GM19025 (cell line): ENCODE results near the gene PURA.

Experiments used
- ATAC-seq: cut with Tn5 transposase; IDR thresholded peaks from one replicate; pipeline ENCODE4 v1.9.1; 2021; ENCODE audit warnings: mild to moderate bottlenecking, low read depth, moderate library complexity; ENCODE audit not compliant: unreplicated experiment

The PURA gene

DNA sequence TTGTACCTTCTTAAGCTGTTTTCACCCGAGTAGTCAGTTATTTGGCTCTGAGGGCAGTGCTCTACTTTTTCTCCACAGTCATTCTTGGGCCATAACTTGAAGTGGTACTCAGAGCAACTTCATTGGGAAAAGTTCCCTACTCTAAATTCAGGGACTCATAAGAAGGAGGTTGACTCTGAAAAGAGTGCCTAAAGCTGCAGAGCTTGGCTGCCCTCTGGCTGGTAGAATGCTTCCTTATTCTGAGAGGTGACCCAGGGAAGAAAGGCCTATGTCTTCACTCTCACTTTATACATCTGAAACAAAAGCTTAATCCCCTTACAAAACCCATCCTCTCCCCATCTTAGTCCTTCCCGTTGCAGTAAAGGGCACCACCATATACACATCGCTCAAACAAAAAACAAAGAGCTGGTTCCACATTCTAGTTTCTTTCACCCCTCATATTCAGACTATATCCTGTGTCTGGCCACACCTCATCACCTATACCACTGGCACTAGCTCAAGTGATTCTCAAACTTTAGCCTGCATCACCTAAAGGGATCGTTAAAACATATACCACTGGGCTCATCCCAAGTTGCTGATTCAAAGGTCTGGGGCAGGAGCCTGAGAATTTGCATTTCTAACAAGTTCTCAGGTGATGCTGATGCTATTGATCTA, 19.7 kb downstream of the PURA start:
- no peak for ATAC-seq

DNA sequence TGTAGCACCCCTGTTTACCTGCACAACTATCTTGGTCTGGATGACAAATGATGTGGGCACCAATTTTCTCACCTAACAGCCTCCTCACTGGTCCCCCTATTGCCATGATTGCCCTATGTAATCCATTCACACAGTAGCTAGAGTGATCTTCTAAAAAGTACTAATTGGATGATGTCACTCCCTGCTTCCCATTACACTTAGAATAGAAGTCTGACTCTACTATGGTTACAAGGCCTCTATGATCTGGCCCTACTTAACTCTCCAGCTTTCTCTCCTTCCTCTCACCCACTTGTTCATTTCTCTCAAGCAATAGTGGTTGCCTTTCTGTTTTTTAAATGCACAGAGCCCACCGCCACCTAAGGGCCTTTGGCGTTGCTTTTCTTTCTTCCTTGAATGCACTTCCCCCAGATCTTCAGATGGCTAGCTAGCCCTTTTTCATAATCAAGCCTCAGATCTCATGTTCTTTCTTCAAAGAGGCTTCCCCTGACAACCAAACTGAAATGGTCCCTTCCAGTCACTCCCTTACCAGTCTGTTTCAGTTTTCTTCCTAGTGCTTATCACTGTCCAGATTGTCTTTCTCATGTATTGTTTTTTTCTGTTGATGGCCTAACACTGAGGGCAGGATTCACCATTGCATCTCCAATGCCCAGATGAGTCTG, 20.5 kb downstream of the PURA start:
- no peak for ATAC-seq

DNA sequence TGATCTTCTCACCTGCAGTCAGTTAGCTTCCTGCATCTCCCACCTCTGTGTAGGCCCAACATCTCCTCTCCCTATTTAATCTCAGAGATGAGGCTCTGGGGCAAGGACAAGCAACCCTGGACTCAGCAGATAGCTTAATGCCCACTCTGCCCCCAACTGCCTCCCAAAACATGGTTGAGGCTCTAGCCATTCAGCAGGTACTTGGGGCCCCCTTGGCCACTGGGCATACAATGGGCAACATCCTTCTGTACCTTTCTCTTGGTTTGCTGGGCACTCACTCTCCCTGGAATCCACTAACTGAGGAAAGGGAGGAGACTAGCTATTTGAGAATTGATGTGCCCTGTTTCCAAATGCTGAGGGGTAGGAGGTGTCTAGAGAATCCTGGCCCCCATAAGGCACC, 21.2 kb downstream of the PURA start:
- no peak for ATAC-seq

GRCh38 chr5:140136624-140137023, 22.7 kb downstream of the PURA start:
- ATAC-seq: no peak

DNA sequence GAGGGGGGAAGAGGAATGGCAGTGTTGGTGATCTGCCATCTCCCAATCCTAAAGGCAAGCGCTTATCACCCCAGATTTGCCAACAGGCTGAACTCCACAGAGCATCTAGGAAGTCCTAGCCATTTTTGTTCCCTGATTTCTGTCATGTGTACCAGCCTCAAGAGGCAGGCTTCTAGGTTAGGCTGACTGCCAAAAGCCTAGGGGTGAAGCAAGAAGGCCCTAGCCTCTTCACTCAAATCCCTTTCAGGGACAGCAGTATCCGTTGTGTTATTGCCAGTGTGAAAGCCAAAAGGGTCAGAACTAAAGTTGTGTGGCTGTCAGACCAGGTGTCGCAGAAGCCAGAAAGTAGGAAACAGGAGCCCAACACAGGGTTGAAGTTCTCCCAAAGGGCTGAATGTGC, 26.5 kb downstream of the PURA start:
- no peak for ATAC-seq

- ATAC-seq: no peak
Measured at GRCh38 chr5:140141241-140141640, 27.3 kb downstream of the PURA start.

DNA sequence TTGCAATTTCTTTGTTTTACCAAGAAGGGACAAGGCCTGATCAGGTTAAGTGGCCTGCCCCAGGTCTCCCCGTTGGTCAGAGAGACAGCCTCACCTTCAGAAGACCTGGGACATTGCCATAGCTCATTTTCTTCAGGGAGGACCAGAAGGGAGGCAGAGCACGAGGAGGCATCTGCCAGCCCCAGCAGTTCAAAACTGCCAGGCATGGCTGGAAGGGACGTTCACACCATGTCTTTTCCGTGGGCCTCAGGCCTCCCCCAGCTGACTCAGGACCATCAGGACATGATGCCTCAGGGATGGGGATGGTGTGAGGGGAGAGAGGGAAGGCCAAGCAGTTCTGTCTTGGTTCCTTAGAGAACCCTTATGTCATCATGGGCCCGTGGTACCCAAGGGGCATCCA, 28.3 kb downstream of the PURA start:
- ATAC-seq: no peak

DNA sequence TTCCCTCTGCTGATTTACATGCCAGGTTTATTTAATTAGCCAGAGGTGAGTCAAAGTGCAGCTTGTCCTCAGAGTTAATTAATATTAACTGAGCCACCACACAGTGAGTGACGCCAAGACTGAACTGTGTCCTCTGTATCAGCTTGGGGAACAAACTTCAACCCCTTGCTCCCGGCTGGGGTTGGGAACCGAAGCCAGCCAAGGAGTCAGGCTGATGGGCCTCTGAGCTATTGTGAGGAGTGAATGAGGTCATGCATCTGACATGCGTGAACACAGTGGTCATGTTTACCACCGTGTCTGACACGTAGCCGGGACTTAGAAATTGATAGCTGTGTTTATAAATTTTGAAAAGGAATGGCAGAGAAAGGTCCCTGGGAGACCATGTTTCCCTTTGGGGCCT, 28.9 kb downstream of the PURA start:
- ATAC-seq: no peak

GRCh38 chr5:140143521-140144258, 29.8 kb downstream of the PURA start:
- no peak for ATAC-seq

GRCh38 chr5:140145256-140145655, 31.3 kb downstream of the PURA start:
- ATAC-seq: no peak

- ATAC-seq: no peak
Measured at GRCh38 chr5:140145818-140146522, 32.1 kb downstream of the PURA start.

GRCh38 chr5:140146523-140146842, 32.6 kb downstream of the PURA start:
- ATAC-seq: no peak

- no peak for ATAC-seq
Measured at GRCh38 chr5:140147460-140147859, 33.6 kb downstream of the PURA start.

- ATAC-seq: no peak
Measured at GRCh38 chr5:140148508-140148907, 34.6 kb downstream of the PURA start.

DNA sequence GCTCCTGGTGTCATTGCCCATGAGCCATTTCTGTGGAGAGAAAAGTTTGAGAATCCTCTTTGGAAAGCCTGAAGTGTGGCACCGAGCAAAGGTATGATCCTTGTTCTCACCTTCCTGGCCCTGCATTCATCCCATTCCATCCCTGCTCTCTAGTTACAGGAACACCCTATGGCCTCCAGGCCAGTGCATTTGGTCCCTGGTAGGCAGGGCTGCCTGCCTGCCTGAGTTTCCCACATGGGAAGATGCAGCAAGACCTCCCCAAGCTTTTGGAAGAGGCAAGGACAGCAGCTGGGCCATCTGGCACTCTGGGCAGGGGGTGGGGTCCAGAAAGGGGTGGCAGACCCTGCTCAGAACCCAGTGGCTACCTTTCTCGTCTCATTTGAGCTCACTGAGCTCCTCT, 36.3 kb downstream of the PURA start:
- ATAC-seq: no peak

DNA sequence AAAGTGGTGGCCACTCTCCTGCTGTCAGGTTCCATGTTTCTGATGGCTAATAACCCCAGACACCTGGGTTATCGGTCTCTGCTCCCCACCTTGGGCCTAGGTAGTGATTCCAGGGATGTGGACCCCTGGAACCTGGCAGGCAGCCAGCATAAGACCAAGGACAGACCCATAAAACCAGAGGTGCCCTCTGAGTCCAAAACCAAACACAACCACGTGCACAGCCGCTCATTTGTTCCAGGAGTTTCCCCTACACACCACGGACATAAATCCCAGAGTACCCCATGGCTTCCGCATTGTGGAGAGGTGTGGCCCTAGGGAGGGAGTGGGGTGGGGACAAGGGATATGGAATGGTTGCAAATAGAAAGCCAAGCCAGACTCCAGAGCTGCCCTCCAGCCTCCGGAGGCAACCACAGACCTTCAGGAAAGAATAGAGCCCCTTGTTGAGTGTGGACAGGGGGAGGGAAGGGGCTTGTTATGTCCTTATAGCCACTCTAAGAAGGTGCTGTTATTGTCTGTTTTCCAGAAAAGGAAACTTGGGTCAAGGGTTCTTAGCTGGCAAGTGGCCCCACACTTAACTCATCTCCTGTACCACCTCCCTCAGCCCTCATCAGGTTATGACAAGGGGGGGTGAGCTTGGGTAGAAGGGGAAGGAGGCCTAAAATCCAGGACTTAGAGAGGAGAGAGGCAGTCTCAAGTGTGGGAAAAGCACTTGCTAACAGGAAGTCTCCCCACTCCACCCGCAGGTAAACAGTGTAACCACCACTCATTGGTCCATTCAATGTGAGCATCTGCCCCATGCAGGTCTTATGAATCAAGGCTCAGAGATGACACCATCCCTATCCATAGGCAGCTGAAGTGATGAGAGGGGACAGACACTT, 37.5 kb downstream of the PURA start:
- no peak for ATAC-seq

GRCh38 chr5:140152022-140152999, 38.4 kb downstream of the PURA start:
- ATAC-seq: no peak

GRCh38 chr5:140153255-140153654, 39.3 kb downstream of the PURA start:
- ATAC-seq: no peak

- ATAC-seq: no peak
Measured at GRCh38 chr5:140153905-140154304, 40.0 kb downstream of the PURA start.
